ENCODE results near the gene CENPVL1. TPM values are rescaled to one million over a fixed set of nuclear protein-coding genes. Genes with fewer than 3 reads are reported as not detected.

CENPVL1 gene
- total and polyA plus RNA-seq, 4 experiments from 2014 or later = not detected

DNA sequence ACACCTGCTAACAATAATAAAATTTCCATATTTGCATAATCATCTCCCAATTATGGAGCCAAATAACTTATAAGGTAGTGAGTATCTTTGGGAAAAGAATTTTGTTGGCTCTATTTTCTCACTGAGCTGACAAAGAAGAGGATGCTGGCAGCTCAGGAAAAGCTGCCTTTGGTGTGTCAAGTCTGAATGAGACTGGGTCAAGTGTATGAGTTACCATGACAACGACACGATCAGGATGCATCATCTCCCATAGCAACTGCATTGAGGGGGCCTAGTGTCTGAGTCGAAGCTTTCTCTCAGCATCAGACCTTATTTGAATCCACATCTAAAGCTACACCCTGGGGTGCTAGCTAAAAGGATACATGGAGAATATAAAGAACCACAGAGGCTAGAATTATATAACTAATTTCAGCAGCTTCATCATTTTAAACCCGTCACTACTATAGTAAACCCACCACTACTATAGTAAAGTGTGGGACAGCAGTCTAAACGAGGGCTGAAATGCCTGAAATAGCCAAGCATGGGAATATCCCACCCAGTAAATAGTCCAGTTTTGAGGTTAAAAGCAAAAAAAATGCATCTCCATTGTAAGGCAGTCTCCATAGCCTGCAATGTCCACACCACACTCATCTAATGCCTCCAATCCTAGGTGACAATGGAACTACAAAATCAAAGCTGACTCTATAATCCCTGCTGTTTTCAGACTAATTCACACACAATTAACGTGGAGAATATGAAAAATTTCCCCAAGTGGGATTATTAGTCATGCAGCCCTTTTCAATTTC lies 48.9 kb downstream of the CENPVL1 start:
- Mint-ChIP-seq H3K27me3 (peaks cover 1 to 3% of the 10 kb centered on the region in 2 donors), H3K27ac (no peak overlapping the region), H3K4me1 (no peaks in the 10 kb centered on the region), H3K9me3 (no peaks in the 10 kb centered on the region), H3K36me3 (no peaks in the 10 kb centered on the region), H3K4me3 (no peak overlapping the region)
- Histone ChIP-seq H3K27ac (ENCODE audit: low read depth, low read length) (no peak overlapping the region), H3K9me3 (ENCODE audit: control insufficient read depth in 1 of 2, low read length in 2 of 2) (no peaks in the 10 kb centered on the region), H3K36me3 (ENCODE audit: insufficient read depth, low read length) (no peaks in the 10 kb centered on the region), H3K4me1 (ENCODE audit: insufficient read depth, low read length) (no peaks in the 10 kb centered on the region), H3K4me3 (ENCODE audit: low read length in 2 of 2) (no peak overlapping the region), H3K27me3 (ENCODE audit: insufficient read depth, low read length) (peaks cover 3% of the 10 kb centered on the region)
- POLR2A ChIA-PET (ENCODE audit: partially characterized antibody) = no interaction called here
- no peak for DNase-seq
- intact Hi-C loops (cut with micrococcal nuclease) = no loop called here
- CTCF ChIA-PET (ENCODE audit: partially characterized antibody) = no interaction called here

- Mint-ChIP-seq H3K27ac (no peak overlapping the region), H3K9me3 (no peaks in the 10 kb centered on the region), H3K36me3 (no peaks in the 10 kb centered on the region), H3K4me3 (no peak overlapping the region), H3K4me1 (no peaks in the 10 kb centered on the region), H3K27me3 (peaks cover under 1 to 1% of the 10 kb centered on the region in 2 donors)
- intact Hi-C loops (cut with micrococcal nuclease) = no loop called here
- Histone ChIP-seq H3K4me1 (ENCODE audit: insufficient read depth, low read length) (no peaks in the 10 kb centered on the region), H3K36me3 (ENCODE audit: insufficient read depth, low read length) (no peaks in the 10 kb centered on the region), H3K4me3 (ENCODE audit: low read length in 2 of 2) (no peak overlapping the region), H3K9me3 (ENCODE audit: control insufficient read depth in 1 of 2, low read length in 2 of 2) (no peaks in the 10 kb centered on the region), H3K27ac (ENCODE audit: low read depth, low read length) (no peak overlapping the region), H3K27me3 (ENCODE audit: insufficient read depth, low read length) (peaks cover 3% of the 10 kb centered on the region)
- ChIA-PET CTCF (ENCODE audit: partially characterized antibody) (no interaction called here), POLR2A (ENCODE audit: partially characterized antibody) (no interaction called here)
- no peak for DNase-seq
These were observed 50.3 kb downstream of the CENPVL1 start for GRCh38 chrX:51760657-51761056.

Other genes starting within 250 kb of the CENPVL1 start
- gene NUDT11, start 213.9 kb upstream of the CENPVL1 start, total RNA-seq = under 1 TPM; 0.80 to 0.84 TPM
- gene NUDT11, start 213.9 kb upstream of the CENPVL1 start, polyA plus RNA-seq = 1 to 10 TPM in 1 of 2 donors, under 1 TPM in 1; 0.39 to 1.0 TPM
- not detected for gene CENPVL3, start 91.6 kb upstream of the CENPVL1 start, total RNA-seq
- gene CENPVL3, start 91.6 kb upstream of the CENPVL1 start, polyA plus RNA-seq = not detected
- gene CENPVL2, start 27.7 kb upstream of the CENPVL1 start, total RNA-seq = not detected
- gene CENPVL2, start 27.7 kb upstream of the CENPVL1 start, polyA plus RNA-seq = not detected
- 10 to 100 TPM; 12.0 to 13.1 TPM for gene GSPT2, start 32.9 kb downstream of the CENPVL1 start, total RNA-seq
- 1 to 10 TPM; 7.3 to 8.3 TPM for gene GSPT2, start 32.9 kb downstream of the CENPVL1 start, polyA plus RNA-seq
- 10 to 100 TPM; 27.4 to 34.6 TPM for gene MAGED1, start 183.1 kb downstream of the CENPVL1 start, total RNA-seq
- gene MAGED1, start 183.1 kb downstream of the CENPVL1 start, polyA plus RNA-seq = 10 to 100 TPM; 31.7 to 41.1 TPM

Data from CD4-positive, alpha-beta memory T cell (primary cell).